B cell (primary cell): ENCODE results near the gene SERPINA4.

ENCODE experiments used
- CTCF ChIP-seq: fragments of 200-600 bp; IDR thresholded peaks from one replicate; pipeline ENCODE4 v1.8.0; 2022; ENCODE audit warnings: antibody characterized with exemption, mild to moderate bottlenecking
- EZH2 ChIP-seq: IDR thresholded peaks from 2 replicates; pipeline ENCODE4 v1.6.1; 2012; ENCODE audit warnings: borderline replicate concordance, low read depth, mild to moderate bottlenecking, moderate library complexity, low read length; ENCODE audit not compliant: insufficient read depth, poor library complexity, severe bottlenecking

GRCh38 chr14:94559638-94560290 is 1.5 kb upstream of the SERPINA4 start:
- TF ChIP-seq CTCF (no peak), EZH2 (no peak)
